GM19395 (cell line): ENCODE measurements around the gene CBX7.
A peak's percentile ranks its signal among the peaks of the same experiment; 100 is the strongest.
"Not testable (repeated sequence)": the region's sequence is repeated elsewhere in the genome, so short reads cannot be mapped to it uniquely, and the experiment has no call there.

ENCODE experiments used
- ATAC-seq: cut with Tn5 transposase; IDR thresholded peaks from one replicate; pipeline ENCODE4 v1.9.1; 2021; ENCODE audit warnings: mild to moderate bottlenecking, moderate library complexity; ENCODE audit not compliant: unreplicated experiment

The CBX7 gene

GRCh38 chr22:39174498-39175352, 22.2 kb upstream of the CBX7 start:
- no peak for ATAC-seq

DNA sequence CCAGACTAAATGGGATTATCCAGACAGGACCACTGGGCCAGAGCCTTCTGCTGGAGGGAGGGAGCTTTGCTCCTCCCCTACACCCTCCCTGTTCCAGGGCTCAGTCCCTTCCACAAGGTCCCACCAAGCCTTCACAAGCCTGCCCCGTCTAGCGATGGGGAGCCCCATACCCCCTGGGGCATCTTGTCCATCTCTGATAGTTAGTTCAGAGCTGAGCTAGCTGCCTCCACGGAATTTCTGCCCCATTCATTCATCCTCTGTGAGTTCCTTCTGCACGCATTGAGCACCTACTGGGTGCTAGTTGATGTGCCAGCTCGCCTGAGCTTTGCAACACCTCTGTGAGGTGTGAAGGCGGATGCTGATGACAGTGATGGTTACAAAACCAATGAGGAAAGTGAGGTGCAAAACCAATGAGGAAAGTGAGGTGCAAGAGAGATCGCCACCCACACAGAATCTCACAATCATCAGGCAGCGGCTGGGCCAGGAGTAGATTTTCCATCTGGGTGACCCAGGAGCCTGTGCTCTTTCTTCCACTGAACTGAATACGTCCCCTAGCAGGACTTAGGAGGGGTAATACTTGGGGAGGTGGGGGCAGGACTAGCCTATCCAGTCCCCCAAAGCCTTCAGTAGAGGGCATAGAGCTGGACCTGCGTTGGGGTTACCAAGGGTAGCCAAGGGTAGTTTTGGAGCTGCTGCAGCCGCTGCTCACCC, 21.5 kb upstream of the CBX7 start:
- no peak for ATAC-seq

- no peak for ATAC-seq
These were observed 20.7 kb upstream of the CBX7 start for GRCh38 chr22:39173050-39173706.

GRCh38 chr22:39172265-39173049, 20.0 kb upstream of the CBX7 start:
- not testable (repeated sequence) for ATAC-seq

DNA sequence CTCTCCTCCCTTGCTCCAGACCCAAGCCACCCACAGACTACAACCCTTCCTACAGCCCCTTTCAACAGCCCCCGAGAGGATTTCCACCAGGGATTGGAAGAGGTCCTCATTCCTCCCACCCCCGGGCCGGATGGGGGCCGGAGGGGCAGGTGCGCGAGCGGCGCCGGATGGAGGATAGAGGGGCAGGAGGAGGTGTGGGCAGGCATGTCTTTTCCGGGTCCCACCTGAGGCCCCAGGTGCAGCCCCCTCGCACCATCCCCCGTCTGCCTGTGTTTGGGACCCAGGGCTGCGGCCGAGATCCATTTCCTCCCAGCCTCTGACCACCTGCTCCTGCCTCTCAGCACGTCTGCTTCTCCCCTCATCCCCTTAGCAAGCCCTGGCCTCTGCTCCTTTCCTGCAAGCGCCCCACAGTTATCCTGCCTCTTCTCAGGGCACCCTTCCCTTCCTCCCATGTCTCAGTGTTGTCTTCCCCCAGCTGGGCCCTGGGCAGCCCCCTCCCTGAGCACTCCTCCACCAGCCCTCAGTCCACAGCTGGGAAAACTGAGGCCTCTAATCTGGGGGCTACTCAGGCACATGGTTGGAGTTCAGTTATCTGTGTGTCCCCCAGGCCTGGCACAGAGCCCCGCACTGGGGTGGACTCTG, 19.3 kb upstream of the CBX7 start:
- ATAC-seq, result no peak

- no peak for ATAC-seq
These were observed 18.5 kb upstream of the CBX7 start for GRCh38 chr22:39170825-39171622.

DNA sequence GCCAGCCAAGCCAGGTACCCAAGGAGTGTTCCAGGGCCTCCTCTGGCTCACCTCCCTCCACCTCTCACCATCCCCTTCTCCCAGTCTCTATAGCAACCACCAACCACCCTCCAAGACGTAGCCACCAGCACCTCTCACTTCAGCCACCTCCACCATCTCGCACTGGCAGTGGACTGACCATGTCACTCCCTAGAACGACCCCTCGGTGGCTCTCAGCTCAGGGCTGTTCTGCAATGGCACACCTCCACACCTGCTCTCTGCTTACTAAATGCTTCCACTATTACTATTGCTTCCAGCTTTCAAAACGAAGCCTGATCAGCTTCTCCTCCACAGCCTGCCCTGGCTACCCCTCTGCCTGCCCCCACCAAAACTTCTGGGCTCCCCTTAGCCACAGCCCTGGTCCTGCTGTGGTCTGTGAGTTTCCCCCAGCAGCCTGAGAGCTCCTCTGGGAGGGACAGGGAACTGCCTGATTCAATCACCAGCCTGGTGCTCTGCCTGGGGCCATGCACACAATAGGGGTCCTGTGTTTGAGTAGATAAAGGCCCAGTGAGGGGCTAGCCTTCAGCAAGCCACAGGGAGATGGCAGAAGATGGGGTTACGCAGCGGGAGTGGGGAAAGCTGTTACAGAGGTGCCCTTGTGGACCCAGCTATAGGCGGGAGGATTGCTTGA, 17.5 kb upstream of the CBX7 start:
- no peak for ATAC-seq

DNA sequence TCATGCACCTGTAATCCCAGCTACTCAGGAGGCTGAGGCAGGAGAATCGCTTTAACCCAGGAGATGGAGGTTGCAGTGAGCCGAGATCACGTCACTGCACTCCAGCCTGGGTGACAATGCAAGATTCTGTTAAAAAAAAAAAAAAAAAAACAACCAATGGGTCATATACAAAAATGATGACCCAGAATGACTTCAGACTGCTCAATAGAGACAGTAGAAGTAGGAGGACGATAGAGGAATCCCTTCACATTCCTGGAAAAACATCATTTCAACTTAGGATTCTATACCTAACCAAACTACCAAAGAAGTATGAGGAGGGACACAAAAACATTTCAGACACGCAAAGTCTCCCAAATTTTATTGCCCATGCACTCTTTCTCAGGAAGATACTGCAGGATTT, 14.1 kb upstream of the CBX7 start:
- ATAC-seq, result no peak

DNA sequence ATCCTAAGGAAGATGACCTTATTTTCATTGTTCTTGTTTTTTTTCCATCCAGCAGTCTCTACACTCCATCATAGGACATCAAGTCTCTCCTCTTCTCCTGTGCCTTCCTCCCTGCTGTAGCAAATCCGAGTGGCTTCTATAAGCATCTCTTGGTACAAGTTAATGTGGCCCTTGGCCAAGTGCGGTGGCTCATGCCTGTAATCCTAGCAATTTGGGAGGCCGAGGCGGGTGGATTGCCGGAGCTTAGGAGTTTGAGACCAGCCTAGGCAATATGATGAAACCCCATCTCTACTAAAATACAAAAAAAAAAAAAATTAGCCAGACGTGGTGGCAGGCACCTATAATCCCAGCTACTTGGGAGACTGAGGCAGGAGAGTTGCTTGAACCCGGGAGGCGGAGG, 3.6 kb upstream of the CBX7 start:
- ATAC-seq, result not testable (repeated sequence)

GRCh38 chr22:39155421-39155820, 2.9 kb upstream of the CBX7 start:
- no peak for ATAC-seq

GRCh38 chr22:39153220-39153717, 789 bp upstream of the CBX7 start:
- ATAC-seq, result peak; percentile 13

GRCh38 chr22:39152024-39152510, 413 bp downstream of the CBX7 start:
- ATAC-seq, result no peak

GRCh38 chr22:39151329-39151975, 1.0 kb downstream of the CBX7 start:
- ATAC-seq, result no peak

GRCh38 chr22:39150848-39151215, 1.6 kb downstream of the CBX7 start:
- no peak for ATAC-seq

- ATAC-seq, result no peak
These were observed 2.3 kb downstream of the CBX7 start for GRCh38 chr22:39149915-39150847.

DNA sequence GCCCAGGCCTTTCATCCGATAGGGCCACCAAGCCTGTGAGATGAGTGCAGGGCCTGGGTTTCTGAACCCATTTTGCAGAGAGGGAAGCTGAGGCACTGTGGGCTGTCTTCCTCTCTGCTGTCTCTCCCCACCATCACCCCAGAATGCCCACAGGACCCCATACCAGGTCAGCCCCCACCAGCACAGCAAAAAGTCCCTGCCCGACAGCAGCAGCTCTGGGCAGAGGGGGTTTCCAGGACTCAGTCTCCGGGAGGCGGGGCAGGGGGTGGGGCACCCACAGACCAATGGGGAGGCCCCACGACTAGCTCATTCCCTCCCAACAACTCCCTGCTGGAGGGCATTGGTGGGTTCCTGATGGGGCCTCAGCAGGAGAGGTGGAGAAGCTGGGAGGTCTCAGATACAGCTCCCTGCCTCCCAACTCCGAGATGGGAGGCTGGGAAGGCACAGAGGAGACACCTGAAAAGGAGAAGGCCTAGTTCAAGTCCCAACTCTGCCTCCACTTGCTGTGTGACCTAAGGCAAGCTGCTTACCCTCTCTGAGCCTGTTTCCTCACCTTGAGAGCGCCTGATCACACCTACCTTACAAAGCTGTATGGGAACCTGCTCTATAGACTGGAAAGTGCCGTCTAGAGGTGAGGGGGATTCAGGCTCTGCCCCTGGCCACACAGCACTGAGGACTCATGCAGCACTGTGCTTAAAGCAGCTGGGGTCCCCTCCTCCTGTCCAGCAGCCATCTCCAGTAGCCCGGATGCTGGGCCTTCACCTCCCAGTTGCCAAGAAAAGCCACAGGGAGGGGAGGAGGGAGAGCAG, 3.5 kb downstream of the CBX7 start:
- no peak for ATAC-seq
